HL-60/S4 (cell line): ENCODE results near the gene HSPA8.

Source experiments
- in situ Hi-C: fragments of 300-500 bp; cut with MboI; formaldehyde crosslinking; loops from 2 replicates; pipeline ENCODE4 v1.14.3; 2022; ENCODE audit warnings: low sequenced_read_pairs

Gene HSPA8

GRCh38 chr11:123051146-123051545 lies 10.8 kb downstream of the HSPA8 start:
- in situ Hi-C loops: no loop called here

- in situ Hi-C loops: no loop called here
Observed at GRCh38 chr11:123047947-123048293, 14.0 kb downstream of the HSPA8 start.

DNA sequence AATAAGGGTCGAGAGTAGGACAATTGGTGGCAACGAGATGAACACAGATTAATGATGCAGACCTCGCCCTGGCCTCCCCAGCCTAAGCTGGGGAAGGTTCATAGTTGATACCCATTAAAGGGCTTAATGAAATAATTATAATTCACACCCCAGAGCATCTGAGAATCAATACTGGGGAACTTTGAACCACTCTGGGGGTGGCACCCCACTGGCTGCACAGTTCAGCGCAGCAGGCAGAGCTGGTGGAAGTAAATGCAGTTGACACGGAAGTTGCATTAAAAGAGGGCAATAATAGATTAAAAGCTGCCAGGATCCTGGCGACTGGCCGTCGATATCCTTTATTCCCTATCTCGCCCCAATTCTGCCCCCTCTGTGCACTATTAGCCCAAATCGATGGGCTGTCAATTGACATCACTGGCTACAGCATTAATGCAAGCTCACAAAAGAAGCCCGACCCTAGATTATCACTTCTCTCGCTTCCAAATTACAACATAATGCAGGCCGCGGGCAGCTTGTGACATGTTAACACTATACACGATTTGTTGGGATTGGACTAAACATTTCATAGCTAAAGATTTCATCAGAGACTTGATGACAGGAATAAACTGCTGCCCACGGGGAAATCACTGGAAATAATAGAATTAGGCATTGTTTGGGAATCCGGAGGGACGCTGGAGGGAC lies 14.5 kb downstream of the HSPA8 start:
- in situ Hi-C loops: no loop called here

DNA sequence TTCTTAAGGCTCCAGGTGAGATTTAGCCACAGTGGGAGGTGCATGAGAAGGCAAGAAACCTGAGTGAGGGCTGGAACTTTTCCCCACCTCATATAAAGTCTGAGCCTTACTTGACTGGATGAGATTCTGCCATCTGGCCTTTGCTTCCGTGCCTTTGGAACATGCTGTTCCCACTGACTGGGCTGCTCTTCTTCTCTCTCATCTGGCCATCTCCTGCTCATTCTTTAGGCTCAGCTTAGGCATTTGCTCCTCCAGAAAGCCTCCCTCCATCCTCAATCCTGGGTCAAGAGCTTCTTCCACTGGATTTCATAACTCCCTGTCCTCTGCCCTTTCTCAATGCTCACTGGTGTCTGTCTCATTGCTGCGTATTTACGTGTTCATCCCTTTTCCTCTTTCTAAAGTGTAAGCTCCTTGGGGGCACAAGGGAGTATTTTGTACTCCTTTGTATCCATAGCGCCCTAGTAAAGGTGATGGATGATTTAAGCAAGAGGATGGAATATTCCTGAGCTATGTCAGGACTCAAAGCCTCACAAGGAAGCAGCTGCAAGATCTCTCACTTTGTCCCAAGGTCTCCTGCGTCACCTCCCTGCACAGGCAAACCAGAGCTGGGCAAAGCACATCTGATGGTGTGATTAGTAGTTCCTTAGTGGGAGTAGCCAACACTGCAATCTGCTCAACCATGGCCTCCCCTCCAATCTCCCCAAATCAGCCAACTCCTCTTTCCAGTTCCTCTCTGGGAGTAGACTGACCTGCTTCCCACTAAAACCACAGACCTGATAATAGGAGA lies 15.3 kb downstream of the HSPA8 start:
- in situ Hi-C loops: no loop called here

DNA sequence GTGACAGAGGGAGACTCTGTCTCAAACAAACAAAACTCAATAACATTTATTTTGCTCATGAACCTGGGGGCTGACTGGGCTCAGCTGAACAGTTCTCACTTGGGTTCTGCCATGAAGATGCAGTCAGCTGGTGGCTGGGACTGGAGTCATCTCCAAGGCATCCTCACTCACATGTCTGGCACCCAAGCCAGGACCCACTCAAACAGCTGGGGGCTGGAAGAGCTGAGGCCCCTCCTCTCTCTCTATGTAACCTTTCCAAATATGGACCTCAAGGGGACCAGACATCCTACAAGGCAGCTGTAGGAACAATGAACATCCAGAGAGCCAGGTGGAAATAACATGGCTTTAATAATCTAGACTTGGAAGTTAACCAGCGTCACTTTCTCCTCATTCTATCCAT lies 16.8 kb downstream of the HSPA8 start:
- in situ Hi-C loops: no loop called here

- in situ Hi-C loops: no loop called here
Observed at GRCh38 chr11:123041185-123041584, 20.8 kb downstream of the HSPA8 start.

- in situ Hi-C loops: no loop called here
Observed at GRCh38 chr11:123040111-123040432, 21.9 kb downstream of the HSPA8 start.

GRCh38 chr11:123035831-123036230 lies 26.1 kb downstream of the HSPA8 start:
- in situ Hi-C loops: loop anchor here (10.0 kb wide), 1 partner anchor 171 kb away; no protein-coding TSS in a partner anchor

- in situ Hi-C loops: loop anchor here (10.0 kb wide), 1 partner anchor 170 kb away; no protein-coding TSS in a partner anchor
Observed at GRCh38 chr11:123034597-123034996, 27.3 kb downstream of the HSPA8 start.

- in situ Hi-C loops: loop anchor here (10.0 kb wide), 1 partner anchor 169 kb away; no protein-coding TSS in a partner anchor
Observed at GRCh38 chr11:123033895-123034294, 28.0 kb downstream of the HSPA8 start.

GRCh38 chr11:123030517-123030916 lies 31.4 kb downstream of the HSPA8 start:
- in situ Hi-C loops: loop anchor here (10.0 kb wide), 1 partner anchor 166 kb away; no protein-coding TSS in a partner anchor

GRCh38 chr11:123020968-123021367 lies 41.0 kb downstream of the HSPA8 start:
- in situ Hi-C loops: loop anchor here (25.0 kb wide), 1 partner anchor 434 kb away; no protein-coding TSS in a partner anchor

GRCh38 chr11:123018702-123019101 lies 43.2 kb downstream of the HSPA8 start:
- in situ Hi-C loops: loop anchor here (25.0 kb wide), 1 partner anchor 431 kb away; no protein-coding TSS in a partner anchor

DNA sequence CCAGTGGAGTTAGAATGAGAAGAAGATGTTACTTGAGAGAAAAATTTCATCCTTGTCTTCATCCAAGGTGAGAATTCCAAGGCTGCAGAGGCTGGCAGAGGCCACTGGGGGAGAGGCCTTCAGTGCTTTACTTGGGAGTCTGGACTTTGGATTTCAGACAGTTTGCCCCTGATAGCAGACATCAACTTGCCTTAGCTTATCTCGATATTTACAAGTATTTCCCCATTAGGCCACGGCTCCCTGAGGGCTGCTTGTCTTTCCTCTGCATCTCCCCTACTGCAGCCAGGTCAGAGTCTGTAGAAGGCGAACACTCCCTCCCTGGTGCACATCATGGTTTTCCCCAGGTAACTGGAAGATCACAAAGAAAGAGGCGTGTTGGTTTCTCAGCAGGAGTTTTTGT lies 50.4 kb downstream of the HSPA8 start:
- in situ Hi-C loops: loop anchor here (25.0 kb wide), 1 partner anchor 424 kb away; no protein-coding TSS in a partner anchor
